ENCODE results near the gene HSPA5. TPM values are rescaled to one million over a fixed set of nuclear protein-coding genes. Genes with fewer than 3 reads are reported as not detected.

HSPA5 gene
- total RNA-seq, 1 experiment from 2014 or later: 357 TPM

DNA sequence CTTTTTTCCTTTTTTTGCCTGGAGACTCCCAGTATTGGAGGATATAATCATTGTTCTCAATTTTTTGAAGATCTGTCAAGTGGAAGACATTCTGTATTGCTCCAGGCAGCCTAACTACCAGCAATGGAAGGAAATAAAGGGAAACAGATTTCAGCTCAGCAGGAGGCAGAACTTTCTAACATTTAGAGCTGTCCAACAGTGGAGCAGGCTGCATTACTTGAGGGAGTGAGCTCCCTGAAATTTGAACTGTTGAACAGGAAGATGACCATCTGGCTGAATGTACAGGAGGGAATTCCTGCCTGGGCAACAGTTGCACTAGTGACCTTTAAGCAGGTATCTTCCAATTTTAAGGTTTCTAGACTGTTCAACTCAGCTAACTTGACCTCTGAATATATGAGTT lies 19.4 kb upstream of the HSPA5 start (continued):
- TF ChIP-seq, protein P1, sequence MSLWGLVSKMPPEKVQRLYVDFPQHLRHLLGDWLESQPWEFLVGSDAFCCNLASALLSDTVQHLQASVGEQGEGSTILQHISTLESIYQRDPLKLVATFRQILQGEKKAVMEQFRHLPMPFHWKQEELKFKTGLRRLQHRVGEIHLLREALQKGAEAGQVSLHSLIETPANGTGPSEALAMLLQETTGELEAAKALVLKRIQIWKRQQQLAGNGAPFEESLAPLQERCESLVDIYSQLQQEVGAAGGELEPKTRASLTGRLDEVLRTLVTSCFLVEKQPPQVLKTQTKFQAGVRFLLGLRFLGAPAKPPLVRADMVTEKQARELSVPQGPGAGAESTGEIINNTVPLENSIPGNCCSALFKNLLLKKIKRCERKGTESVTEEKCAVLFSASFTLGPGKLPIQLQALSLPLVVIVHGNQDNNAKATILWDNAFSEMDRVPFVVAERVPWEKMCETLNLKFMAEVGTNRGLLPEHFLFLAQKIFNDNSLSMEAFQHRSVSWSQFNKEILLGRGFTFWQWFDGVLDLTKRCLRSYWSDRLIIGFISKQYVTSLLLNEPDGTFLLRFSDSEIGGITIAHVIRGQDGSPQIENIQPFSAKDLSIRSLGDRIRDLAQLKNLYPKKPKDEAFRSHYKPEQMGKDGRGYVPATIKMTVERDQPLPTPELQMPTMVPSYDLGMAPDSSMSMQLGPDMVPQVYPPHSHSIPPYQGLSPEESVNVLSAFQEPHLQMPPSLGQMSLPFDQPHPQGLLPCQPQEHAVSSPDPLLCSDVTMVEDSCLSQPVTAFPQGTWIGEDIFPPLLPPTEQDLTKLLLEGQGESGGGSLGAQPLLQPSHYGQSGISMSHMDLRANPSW (CRISPR knock-in tag; conservative IDR thresholded peaks at IDR 0.05; ENCODE audit: low read depth): no peak

DNA sequence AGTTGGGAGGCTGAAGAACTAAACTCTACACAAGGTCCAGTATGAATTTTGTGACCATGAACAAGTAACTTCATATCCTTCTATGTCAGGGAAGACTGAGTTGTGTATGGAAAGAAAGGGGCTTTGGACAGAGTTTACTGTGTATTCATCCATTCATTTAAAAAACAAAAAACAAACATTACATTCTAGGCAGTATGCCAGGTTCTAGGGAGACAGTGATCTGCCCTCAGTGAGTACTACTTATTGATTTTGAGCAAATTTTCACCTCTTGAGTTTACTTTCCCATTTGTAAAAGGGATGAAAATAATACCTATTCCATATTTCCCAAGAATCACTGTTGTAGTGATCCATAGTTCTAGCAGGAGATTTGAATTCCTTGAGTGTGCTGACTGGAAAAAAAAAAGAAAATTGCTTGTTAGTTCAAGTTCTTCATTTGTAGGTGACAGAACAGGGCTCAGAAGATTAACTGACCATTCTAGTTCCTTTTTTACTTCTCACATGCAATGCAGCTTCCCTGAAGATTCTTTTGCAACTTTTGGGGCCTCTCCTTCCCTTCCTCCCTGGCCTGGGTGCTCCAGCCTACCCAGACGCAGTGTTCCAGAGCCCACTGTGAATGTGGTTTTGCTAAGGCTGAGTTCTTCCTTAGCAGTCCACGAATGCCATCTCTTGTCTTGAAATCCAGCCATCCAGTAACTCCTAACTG lies 17.8 kb upstream of the HSPA5 start:
- ChIA-PET POLR2A (no interaction called here), CTCF (no interaction called here)
- no peak overlapping the region for H3K27ac Mint-ChIP-seq
- no peak overlapping the region for H3K4me3 Mint-ChIP-seq
- no peak for ATAC-seq
- no peaks in the 10 kb centered on the region for H3K27me3 Mint-ChIP-seq (ENCODE audit: low read depth)
- H3K4me1 Mint-ChIP-seq: peaks cover 10% of the 10 kb centered on the region
- H3K36me3 Mint-ChIP-seq: no peaks in the 10 kb centered on the region; the same call in 1 of the 2 replicates
- TF ChIP-seq NFE2L1 (CRISPR knock-in tag; IDR thresholded peaks at IDR 0.05) (no peak), KAT7 (CRISPR knock-in tag; IDR thresholded peaks at IDR 0.05; ENCODE audit: borderline replicate concordance) (no peak), IRF2 (CRISPR knock-in tag; IDR thresholded peaks at IDR 0.05; ENCODE audit: borderline replicate concordance, low read depth) (no peak), JUN (CRISPR knock-in tag; IDR thresholded peaks at IDR 0.05) (no peak), NR3C1 (CRISPR knock-in tag; conservative IDR thresholded peaks at IDR 0.05; ENCODE audit: low read depth) (no peak), PRRX2 (CRISPR knock-in tag; IDR thresholded peaks at IDR 0.05) (no peak), GRHL2 (CRISPR knock-in tag; IDR thresholded peaks at IDR 0.05; ENCODE audit: insufficient replicate concordance, severe bottlenecking) (no peak), ELF4 (CRISPR knock-in tag; IDR thresholded peaks at IDR 0.05; ENCODE audit: low read depth) (no peak), ZNF396 (CRISPR knock-in tag; IDR thresholded peaks at IDR 0.05; ENCODE audit: borderline replicate concordance) (no peak), HMGA2 (CRISPR knock-in tag; IDR thresholded peaks at IDR 0.05) (no peak), MYBL2 (CRISPR knock-in tag; IDR thresholded peaks at IDR 0.05) (no peak), PRDM15 (CRISPR knock-in tag; IDR thresholded peaks at IDR 0.05) (no peak), GABPB1 (CRISPR knock-in tag; IDR thresholded peaks at IDR 0.05) (no peak), ATF1 (CRISPR knock-in tag; IDR thresholded peaks at IDR 0.05) (no peak)
- TF ChIP-seq, protein P2, sequence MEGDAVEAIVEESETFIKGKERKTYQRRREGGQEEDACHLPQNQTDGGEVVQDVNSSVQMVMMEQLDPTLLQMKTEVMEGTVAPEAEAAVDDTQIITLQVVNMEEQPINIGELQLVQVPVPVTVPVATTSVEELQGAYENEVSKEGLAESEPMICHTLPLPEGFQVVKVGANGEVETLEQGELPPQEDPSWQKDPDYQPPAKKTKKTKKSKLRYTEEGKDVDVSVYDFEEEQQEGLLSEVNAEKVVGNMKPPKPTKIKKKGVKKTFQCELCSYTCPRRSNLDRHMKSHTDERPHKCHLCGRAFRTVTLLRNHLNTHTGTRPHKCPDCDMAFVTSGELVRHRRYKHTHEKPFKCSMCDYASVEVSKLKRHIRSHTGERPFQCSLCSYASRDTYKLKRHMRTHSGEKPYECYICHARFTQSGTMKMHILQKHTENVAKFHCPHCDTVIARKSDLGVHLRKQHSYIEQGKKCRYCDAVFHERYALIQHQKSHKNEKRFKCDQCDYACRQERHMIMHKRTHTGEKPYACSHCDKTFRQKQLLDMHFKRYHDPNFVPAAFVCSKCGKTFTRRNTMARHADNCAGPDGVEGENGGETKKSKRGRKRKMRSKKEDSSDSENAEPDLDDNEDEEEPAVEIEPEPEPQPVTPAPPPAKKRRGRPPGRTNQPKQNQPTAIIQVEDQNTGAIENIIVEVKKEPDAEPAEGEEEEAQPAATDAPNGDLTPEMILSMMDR (IDR thresholded peaks at IDR 0.05): no peak
- TF ChIP-seq, protein P3, sequence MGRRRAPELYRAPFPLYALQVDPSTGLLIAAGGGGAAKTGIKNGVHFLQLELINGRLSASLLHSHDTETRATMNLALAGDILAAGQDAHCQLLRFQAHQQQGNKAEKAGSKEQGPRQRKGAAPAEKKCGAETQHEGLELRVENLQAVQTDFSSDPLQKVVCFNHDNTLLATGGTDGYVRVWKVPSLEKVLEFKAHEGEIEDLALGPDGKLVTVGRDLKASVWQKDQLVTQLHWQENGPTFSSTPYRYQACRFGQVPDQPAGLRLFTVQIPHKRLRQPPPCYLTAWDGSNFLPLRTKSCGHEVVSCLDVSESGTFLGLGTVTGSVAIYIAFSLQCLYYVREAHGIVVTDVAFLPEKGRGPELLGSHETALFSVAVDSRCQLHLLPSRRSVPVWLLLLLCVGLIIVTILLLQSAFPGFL (CRISPR knock-in tag; IDR thresholded peaks at IDR 0.05; ENCODE audit: borderline replicate concordance): no peak
- TF ChIP-seq, protein P4, sequence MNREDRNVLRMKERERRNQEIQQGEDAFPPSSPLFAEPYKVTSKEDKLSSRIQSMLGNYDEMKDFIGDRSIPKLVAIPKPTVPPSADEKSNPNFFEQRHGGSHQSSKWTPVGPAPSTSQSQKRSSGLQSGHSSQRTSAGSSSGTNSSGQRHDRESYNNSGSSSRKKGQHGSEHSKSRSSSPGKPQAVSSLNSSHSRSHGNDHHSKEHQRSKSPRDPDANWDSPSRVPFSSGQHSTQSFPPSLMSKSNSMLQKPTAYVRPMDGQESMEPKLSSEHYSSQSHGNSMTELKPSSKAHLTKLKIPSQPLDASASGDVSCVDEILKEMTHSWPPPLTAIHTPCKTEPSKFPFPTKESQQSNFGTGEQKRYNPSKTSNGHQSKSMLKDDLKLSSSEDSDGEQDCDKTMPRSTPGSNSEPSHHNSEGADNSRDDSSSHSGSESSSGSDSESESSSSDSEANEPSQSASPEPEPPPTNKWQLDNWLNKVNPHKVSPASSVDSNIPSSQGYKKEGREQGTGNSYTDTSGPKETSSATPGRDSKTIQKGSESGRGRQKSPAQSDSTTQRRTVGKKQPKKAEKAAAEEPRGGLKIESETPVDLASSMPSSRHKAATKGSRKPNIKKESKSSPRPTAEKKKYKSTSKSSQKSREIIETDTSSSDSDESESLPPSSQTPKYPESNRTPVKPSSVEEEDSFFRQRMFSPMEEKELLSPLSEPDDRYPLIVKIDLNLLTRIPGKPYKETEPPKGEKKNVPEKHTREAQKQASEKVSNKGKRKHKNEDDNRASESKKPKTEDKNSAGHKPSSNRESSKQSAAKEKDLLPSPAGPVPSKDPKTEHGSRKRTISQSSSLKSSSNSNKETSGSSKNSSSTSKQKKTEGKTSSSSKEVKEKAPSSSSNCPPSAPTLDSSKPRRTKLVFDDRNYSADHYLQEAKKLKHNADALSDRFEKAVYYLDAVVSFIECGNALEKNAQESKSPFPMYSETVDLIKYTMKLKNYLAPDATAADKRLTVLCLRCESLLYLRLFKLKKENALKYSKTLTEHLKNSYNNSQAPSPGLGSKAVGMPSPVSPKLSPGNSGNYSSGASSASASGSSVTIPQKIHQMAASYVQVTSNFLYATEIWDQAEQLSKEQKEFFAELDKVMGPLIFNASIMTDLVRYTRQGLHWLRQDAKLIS (CRISPR knock-in tag; IDR thresholded peaks at IDR 0.05; ENCODE audit: borderline replicate concordance): no peak
- TF ChIP-seq, protein P5, sequence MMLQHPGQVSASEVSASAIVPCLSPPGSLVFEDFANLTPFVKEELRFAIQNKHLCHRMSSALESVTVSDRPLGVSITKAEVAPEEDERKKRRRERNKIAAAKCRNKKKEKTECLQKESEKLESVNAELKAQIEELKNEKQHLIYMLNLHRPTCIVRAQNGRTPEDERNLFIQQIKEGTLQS (CRISPR knock-in tag; conservative IDR thresholded peaks at IDR 0.05): no peak
- peaks cover 4% of the 10 kb centered on the region; the same call in 1 of the 2 replicates for H3K9me3 Mint-ChIP-seq
- no peak for DNase-seq (ENCODE audit: low spot score)
